GM19395 (cell line): ENCODE results near the gene PDE6B.

Experiments used
- ATAC-seq: cut with Tn5 transposase; IDR thresholded peaks from one replicate; pipeline ENCODE4 v1.9.1; 2021; ENCODE audit warnings: mild to moderate bottlenecking, moderate library complexity; ENCODE audit not compliant: unreplicated experiment

Gene PDE6B

GRCh38 chr4:655464-656151, 30.2 kb downstream of the PDE6B start:
- no peak for ATAC-seq

GRCh38 chr4:656436-657337, 31.3 kb downstream of the PDE6B start:
- no peak for ATAC-seq

- ATAC-seq = no peak
Observed at GRCh38 chr4:657338-657833, 32.0 kb downstream of the PDE6B start.

GRCh38 chr4:657834-658667, 32.7 kb downstream of the PDE6B start:
- ATAC-seq = no peak

GRCh38 chr4:658681-659667, 33.6 kb downstream of the PDE6B start:
- ATAC-seq = no peak

GRCh38 chr4:659851-660250, 34.5 kb downstream of the PDE6B start:
- no peak for ATAC-seq

- no peak for ATAC-seq
Observed at GRCh38 chr4:660401-660800, 35.0 kb downstream of the PDE6B start.

- no peak for ATAC-seq
Observed at GRCh38 chr4:661231-661630, 35.9 kb downstream of the PDE6B start.

GRCh38 chr4:661881-662761, 36.7 kb downstream of the PDE6B start:
- ATAC-seq = no peak

- ATAC-seq = no peak
Observed at GRCh38 chr4:663046-663437, 37.7 kb downstream of the PDE6B start.

GRCh38 chr4:663438-664428, 38.4 kb downstream of the PDE6B start:
- ATAC-seq = peak; percentile 68

- no peak for ATAC-seq
Observed at GRCh38 chr4:664713-665231, 39.4 kb downstream of the PDE6B start.

- no peak for ATAC-seq
Observed at GRCh38 chr4:665381-665750, 40.0 kb downstream of the PDE6B start.

GRCh38 chr4:665751-666435, 40.5 kb downstream of the PDE6B start:
- ATAC-seq = no peak

- no peak for ATAC-seq
Observed at GRCh38 chr4:666436-666810, 41.0 kb downstream of the PDE6B start.

GRCh38 chr4:666822-667544, 41.6 kb downstream of the PDE6B start:
- ATAC-seq = no peak
